ENCODE data around the gene AUH.

DNA sequence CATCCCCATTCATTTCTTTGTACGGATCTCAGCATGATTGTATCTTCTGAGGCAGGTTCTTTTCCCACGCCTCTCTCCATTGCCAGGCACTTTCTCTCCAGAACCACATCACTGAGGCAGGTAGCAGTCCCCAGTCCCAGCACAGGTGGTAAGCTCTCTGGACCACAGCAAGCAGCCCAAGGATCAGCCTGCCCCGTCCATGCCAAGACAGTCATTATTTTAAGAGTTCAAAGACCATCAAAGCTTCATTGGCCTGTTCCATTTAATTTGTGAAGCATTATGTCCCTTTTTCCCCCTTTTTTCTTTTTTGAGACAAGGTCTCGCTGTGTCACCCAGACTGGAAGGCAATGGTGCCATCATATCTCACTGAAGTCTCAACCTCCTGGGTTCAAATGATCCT, 171.7 kb downstream of the AUH start:
- no peak for TF ChIP-seq EZH2 (IDR thresholded peaks at IDR 0.05; ENCODE audit: borderline replicate concordance, insufficient read depth, low read depth, low read length, poor library complexity, severe bottlenecking)
- TF ChIP-seq, protein P1, sequence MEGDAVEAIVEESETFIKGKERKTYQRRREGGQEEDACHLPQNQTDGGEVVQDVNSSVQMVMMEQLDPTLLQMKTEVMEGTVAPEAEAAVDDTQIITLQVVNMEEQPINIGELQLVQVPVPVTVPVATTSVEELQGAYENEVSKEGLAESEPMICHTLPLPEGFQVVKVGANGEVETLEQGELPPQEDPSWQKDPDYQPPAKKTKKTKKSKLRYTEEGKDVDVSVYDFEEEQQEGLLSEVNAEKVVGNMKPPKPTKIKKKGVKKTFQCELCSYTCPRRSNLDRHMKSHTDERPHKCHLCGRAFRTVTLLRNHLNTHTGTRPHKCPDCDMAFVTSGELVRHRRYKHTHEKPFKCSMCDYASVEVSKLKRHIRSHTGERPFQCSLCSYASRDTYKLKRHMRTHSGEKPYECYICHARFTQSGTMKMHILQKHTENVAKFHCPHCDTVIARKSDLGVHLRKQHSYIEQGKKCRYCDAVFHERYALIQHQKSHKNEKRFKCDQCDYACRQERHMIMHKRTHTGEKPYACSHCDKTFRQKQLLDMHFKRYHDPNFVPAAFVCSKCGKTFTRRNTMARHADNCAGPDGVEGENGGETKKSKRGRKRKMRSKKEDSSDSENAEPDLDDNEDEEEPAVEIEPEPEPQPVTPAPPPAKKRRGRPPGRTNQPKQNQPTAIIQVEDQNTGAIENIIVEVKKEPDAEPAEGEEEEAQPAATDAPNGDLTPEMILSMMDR (IDR thresholded peaks at IDR 0.05) = no peak

All from B cell (primary cell).